Urinary bladder (tissue), 4 donors: ENCODE data around the gene RSRP1. TPM values are rescaled to one million over a fixed set of nuclear protein-coding genes. Genes with fewer than 3 reads are reported as not detected.
"Not testable (repeated sequence)": the region's sequence is repeated elsewhere in the genome, so short reads cannot be mapped to it uniquely, and the experiment has no call there.

Experiments
- DNase-seq: peaks from one replicate; pipeline ENCODE4 v3.0.0-alpha.2; 2015; ENCODE audit errors: extremely low spot score
- H3K27ac ChIP-seq: one replicate; pipeline ENCODE4 v1.5.1; 2013; ENCODE audit warnings: low read depth, mild to moderate bottlenecking, moderate library complexity
- H3K36me3 ChIP-seq: one replicate; pipeline ENCODE4 v1.6.1; 2013; ENCODE audit warnings: mild to moderate bottlenecking, moderate library complexity; ENCODE audit not compliant: insufficient read depth
- H3K4me1 ChIP-seq: one replicate; pipeline ENCODE4 v1.6.1; 2013; ENCODE audit warnings: mild to moderate bottlenecking, moderate library complexity; ENCODE audit not compliant: insufficient read depth
- H3K4me3 ChIP-seq: one replicate; pipeline ENCODE4 v1.5.1; 2013; ENCODE audit warnings: low read depth, low read length
- WGBS: extraction: QIAGEN DNeasy Blood & Tissue Kit; methylation state at CpG from one replicate; pipeline ENCODE4 v1.1.7; 2013; 5-methylcytosine and 5-hydroxymethylcytosine counted together
- polyA plus RNA-seq: library from polyadenylated mRNA; stranded (reverse); fragments of 200-250 nt; gene quantifications from one replicate; pipeline ENCODE4 v1.2.3, GENCODE V29; 2013
- total RNA-seq: library from RNA; depleted of rRNA; stranded (reverse); fragments of >200 nt; gene quantifications from one replicate; pipeline ENCODE4 v1.2.3, GENCODE V29; 2014
- donor health status: healthy with polysubstance abuse.
- donor health status: healthy.

RSRP1 gene
- 126 TPM for total RNA-seq
- polyA plus RNA-seq: 69.6 TPM

- WGBS: under 1% methylated on average over 79 of the region's 79 CpGs
These were observed at the start of gene RSRP1 for GRCh38 chr1:25247024-25247828. TSS of gene RSRP1 (minus strand) at chr1:25247454. CDS start at chr1:25246963, 491 bp downstream.

GRCh38 chr1:25296501-25296900 lies 49.2 kb upstream of the RSRP1 start:
- not testable (repeated sequence) for H3K27ac ChIP-seq, H3K4me3 ChIP-seq, DNase-seq, H3K4me1 ChIP-seq, H3K36me3 ChIP-seq
- WGBS: 76% methylated on average over 7 of the region's 8 CpGs

More at GRCh38 chr1:25247024-25247828, at the start of gene RSRP1:
- H3K4me3 ChIP-seq: peak within 1 kb of the TSS; percentile 81
- peak; percentile 97 for DNase-seq
- H3K27ac ChIP-seq: peak within 1 kb of the TSS; percentile 99
- peaks cover 4% of the 10 kb centered on the region for H3K36me3 ChIP-seq
- peaks cover 2% of the 10 kb centered on the region for H3K4me1 ChIP-seq

GRCh38 chr1:25294889-25295826 lies 47.9 kb upstream of the RSRP1 start:
- H3K27ac ChIP-seq, H3K4me1 ChIP-seq, H3K4me3 ChIP-seq, H3K36me3 ChIP-seq, DNase-seq: not testable (repeated sequence)
- WGBS: 82% methylated on average over 6 of the region's 14 CpGs

GRCh38 chr1:25293426-25293825 lies 46.2 kb upstream of the RSRP1 start:
- 74% methylated on average over 2 of the region's 2 CpGs for WGBS
- not testable (repeated sequence) for H3K4me1 ChIP-seq, H3K27ac ChIP-seq, H3K36me3 ChIP-seq, H3K4me3 ChIP-seq, DNase-seq

GRCh38 chr1:25290043-25290442 lies 42.8 kb upstream of the RSRP1 start:
- H3K36me3 ChIP-seq, DNase-seq, H3K4me1 ChIP-seq, H3K27ac ChIP-seq, H3K4me3 ChIP-seq: not testable (repeated sequence)
- WGBS: 18% methylated on average over 5 of the region's 6 CpGs

GRCh38 chr1:25288573-25289101 lies 41.4 kb upstream of the RSRP1 start:
- not testable (repeated sequence) for H3K36me3 ChIP-seq, H3K4me1 ChIP-seq, H3K4me3 ChIP-seq, H3K27ac ChIP-seq, DNase-seq
- WGBS: 83% methylated on average over 4 of the region's 8 CpGs

GRCh38 chr1:25287164-25287563 lies 39.9 kb upstream of the RSRP1 start:
- H3K4me3 ChIP-seq, H3K4me1 ChIP-seq, H3K27ac ChIP-seq, DNase-seq, H3K36me3 ChIP-seq: not testable (repeated sequence)
- 52% methylated on average over 5 of the region's 6 CpGs for WGBS

GRCh38 chr1:25285862-25286261 lies 38.6 kb upstream of the RSRP1 start:
- H3K4me3 ChIP-seq, H3K36me3 ChIP-seq, H3K4me1 ChIP-seq, H3K27ac ChIP-seq, DNase-seq: not testable (repeated sequence)
- 82% methylated on average over 3 of the region's 3 CpGs for WGBS

- H3K4me3 ChIP-seq, DNase-seq, H3K27ac ChIP-seq, H3K36me3 ChIP-seq, H3K4me1 ChIP-seq: not testable (repeated sequence)
- WGBS: 76% methylated on average over 4 of the region's 5 CpGs
These were observed 32.4 kb upstream of the RSRP1 start for GRCh38 chr1:25279693-25280111.

- H3K36me3 ChIP-seq, H3K4me3 ChIP-seq, DNase-seq, H3K27ac ChIP-seq, H3K4me1 ChIP-seq: not testable (repeated sequence)
- WGBS: 55% methylated on average over 5 of the region's 8 CpGs
These were observed 31.5 kb upstream of the RSRP1 start for GRCh38 chr1:25278790-25279189.

GRCh38 chr1:25278358-25278757 lies 31.1 kb upstream of the RSRP1 start:
- not testable (repeated sequence) for H3K36me3 ChIP-seq, H3K4me1 ChIP-seq, H3K27ac ChIP-seq, DNase-seq, H3K4me3 ChIP-seq
- 61% methylated on average over 2 of the region's 2 CpGs for WGBS

GRCh38 chr1:25277295-25277694 lies 30.0 kb upstream of the RSRP1 start:
- not testable (repeated sequence) for H3K36me3 ChIP-seq, DNase-seq, H3K27ac ChIP-seq, H3K4me1 ChIP-seq, H3K4me3 ChIP-seq
- WGBS: 92% methylated on average over 1 of the region's 1 CpG

GRCh38 chr1:25275648-25276047 lies 28.4 kb upstream of the RSRP1 start:
- not testable (repeated sequence) for DNase-seq, H3K36me3 ChIP-seq, H3K4me1 ChIP-seq, H3K27ac ChIP-seq, H3K4me3 ChIP-seq
- 75% methylated on average over 4 of the region's 4 CpGs for WGBS
